OCI-LY1 (cell line): ENCODE results near the gene DTWD1.
"Not testable (repeated sequence)": the region's sequence is repeated elsewhere in the genome, so short reads cannot be mapped to it uniquely, and the experiment has no call there.

ENCODE experiments used
- H2AFZ ChIP-seq: fragments of 200-600 bp; sonication (generic), shearing (Covaris generic); 2 replicates; pipeline ENCODE4 v1.6.0; 2014; ENCODE audit warnings: antibody characterized with exemption, mild to moderate bottlenecking, low read length
- H3F3A ChIP-seq: fragments of 200-600 bp; sonication (generic), shearing (Covaris generic); 2 replicates; pipeline ENCODE4 v1.6.0; 2014; ENCODE audit warnings: mild to moderate bottlenecking, antibody characterized with exemption, low read length, moderate library complexity; ENCODE audit not compliant: insufficient read depth
- H3K27ac ChIP-seq: fragments of 200-600 bp; sonication (generic); 2 replicates; pipeline ENCODE4 v1.5.1; 2014; ENCODE audit warnings: low read length, mixed run types, mild to moderate bottlenecking, low read depth; ENCODE audit not compliant: poor library complexity, severe bottlenecking
- H3K27me3 ChIP-seq: fragments of 200-600 bp; sonication (generic); 2 replicates; pipeline ENCODE4 v1.6.0; 2014; ENCODE audit warnings: antibody characterized with exemption, mild to moderate bottlenecking, low read length, moderate library complexity; ENCODE audit not compliant: insufficient read depth
- H3K36me3 ChIP-seq: fragments of 200-600 bp; sonication (generic); 2 replicates; pipeline ENCODE4 v1.6.1; 2014; ENCODE audit warnings: mild to moderate bottlenecking, antibody characterized with exemption, low read length, moderate library complexity, mixed read lengths; ENCODE audit not compliant: insufficient read depth
- H3K4me1 ChIP-seq: fragments of 200-600 bp; sonication (generic); 2 replicates; pipeline ENCODE4 v1.5.1; 2014; ENCODE audit warnings: mild to moderate bottlenecking, low read length, moderate library complexity; ENCODE audit not compliant: insufficient read depth, severe bottlenecking
- H3K4me2 ChIP-seq: fragments of 200-600 bp; sonication (generic), shearing (Covaris generic); 2 replicates; pipeline ENCODE4 v1.6.1; 2014; ENCODE audit warnings: low read length
- H3K4me3 ChIP-seq: fragments of 200-600 bp; sonication (generic); 2 replicates; pipeline ENCODE4 v1.5.1; 2014; ENCODE audit warnings: low read length, low read depth, mild to moderate bottlenecking, mixed read lengths; ENCODE audit not compliant: poor library complexity, severe bottlenecking
- H3K79me2 ChIP-seq: fragments of 200-600 bp; shearing (Covaris generic); 2 replicates; pipeline ENCODE4 v1.6.1; 2016; ENCODE audit warnings: mixed run types, low read length, mixed read lengths; ENCODE audit not compliant: insufficient read depth
- H3K9ac ChIP-seq: fragments of 200-600 bp; sonication (generic), shearing (Covaris generic); 2 replicates; pipeline ENCODE4 v1.6.1; 2014; ENCODE audit warnings: mild to moderate bottlenecking, low read length, mixed read lengths
- H3K9me2 ChIP-seq: fragments of 200-600 bp; sonication (generic), shearing (Covaris generic); 2 replicates; pipeline ENCODE4 v1.6.1; 2014; ENCODE audit warnings: low read depth, mild to moderate bottlenecking, low read length, mixed read lengths
- H3K9me3 ChIP-seq: fragments of 200-600 bp; shearing (Covaris generic); 2 replicates; pipeline ENCODE4 v1.6.1; 2014; ENCODE audit warnings: low read length, mixed read lengths
- H4K20me1 ChIP-seq: fragments of 200-600 bp; sonication (generic), shearing (Covaris generic); 2 replicates; pipeline ENCODE4 v1.6.0; 2016; ENCODE audit warnings: mild to moderate bottlenecking, low read length; ENCODE audit not compliant: insufficient read depth
- EZH2 ChIP-seq: fragments of 200-600 bp; sonication (generic), shearing (Covaris generic); IDR thresholded peaks from 2 replicates; pipeline ENCODE4 v1.8.0; 2017; ENCODE audit warnings: borderline replicate concordance, mixed run types, mild to moderate bottlenecking, antibody characterized with exemption, low read length, moderate library complexity, mixed read lengths
- TF ChIP-seq, protein P1 (sequence below): fragments of 200-600 bp; sonication (generic), shearing (Covaris generic); IDR thresholded peaks from 2 replicates; pipeline ENCODE4 v1.5.1; 2017; ENCODE audit warnings: mild to moderate bottlenecking, antibody characterized with exemption, low read length, moderate library complexity, mixed read lengths

Gene DTWD1

DNA sequence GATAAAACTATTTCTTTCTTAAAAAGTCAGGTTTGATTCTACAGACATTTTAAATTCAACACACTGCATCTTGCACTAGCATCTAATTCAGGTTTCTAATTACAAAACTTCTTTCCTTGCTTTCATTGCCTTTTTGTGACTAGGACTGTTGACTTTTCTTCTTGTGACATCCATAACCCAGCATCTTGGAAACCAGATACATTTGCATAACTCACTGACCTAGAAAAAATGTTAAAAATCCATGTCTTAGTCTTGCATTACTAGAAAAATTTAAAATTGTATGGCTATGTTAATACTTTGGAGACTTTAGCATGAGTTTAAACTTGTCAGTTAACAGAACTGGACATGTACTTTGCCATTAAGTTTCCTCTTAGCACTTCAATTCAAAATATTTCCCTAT is 72.7 kb downstream of the DTWD1 start:
- Histone ChIP-seq H3K9me3 (no peaks in the 10 kb centered on the region), H3K4me3 (no peak overlapping the region), H4K20me1 (no peaks in the 10 kb centered on the region), H3K27me3 (no peaks in the 10 kb centered on the region), H3K79me2 (no peaks in the 10 kb centered on the region), H3K9ac (no peak overlapping the region), H3K9me2 (no peaks in the 10 kb centered on the region), H3K36me3 (no peaks in the 10 kb centered on the region), H2AFZ (no peak overlapping the region), H3K4me2 (no peak overlapping the region), H3F3A (no peaks in the 10 kb centered on the region), H3K4me1 (no peaks in the 10 kb centered on the region), H3K27ac (no peak overlapping the region)
- TF ChIP-seq EZH2 = no peak
- TF ChIP-seq, protein P1, sequence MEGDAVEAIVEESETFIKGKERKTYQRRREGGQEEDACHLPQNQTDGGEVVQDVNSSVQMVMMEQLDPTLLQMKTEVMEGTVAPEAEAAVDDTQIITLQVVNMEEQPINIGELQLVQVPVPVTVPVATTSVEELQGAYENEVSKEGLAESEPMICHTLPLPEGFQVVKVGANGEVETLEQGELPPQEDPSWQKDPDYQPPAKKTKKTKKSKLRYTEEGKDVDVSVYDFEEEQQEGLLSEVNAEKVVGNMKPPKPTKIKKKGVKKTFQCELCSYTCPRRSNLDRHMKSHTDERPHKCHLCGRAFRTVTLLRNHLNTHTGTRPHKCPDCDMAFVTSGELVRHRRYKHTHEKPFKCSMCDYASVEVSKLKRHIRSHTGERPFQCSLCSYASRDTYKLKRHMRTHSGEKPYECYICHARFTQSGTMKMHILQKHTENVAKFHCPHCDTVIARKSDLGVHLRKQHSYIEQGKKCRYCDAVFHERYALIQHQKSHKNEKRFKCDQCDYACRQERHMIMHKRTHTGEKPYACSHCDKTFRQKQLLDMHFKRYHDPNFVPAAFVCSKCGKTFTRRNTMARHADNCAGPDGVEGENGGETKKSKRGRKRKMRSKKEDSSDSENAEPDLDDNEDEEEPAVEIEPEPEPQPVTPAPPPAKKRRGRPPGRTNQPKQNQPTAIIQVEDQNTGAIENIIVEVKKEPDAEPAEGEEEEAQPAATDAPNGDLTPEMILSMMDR = no peak

DNA sequence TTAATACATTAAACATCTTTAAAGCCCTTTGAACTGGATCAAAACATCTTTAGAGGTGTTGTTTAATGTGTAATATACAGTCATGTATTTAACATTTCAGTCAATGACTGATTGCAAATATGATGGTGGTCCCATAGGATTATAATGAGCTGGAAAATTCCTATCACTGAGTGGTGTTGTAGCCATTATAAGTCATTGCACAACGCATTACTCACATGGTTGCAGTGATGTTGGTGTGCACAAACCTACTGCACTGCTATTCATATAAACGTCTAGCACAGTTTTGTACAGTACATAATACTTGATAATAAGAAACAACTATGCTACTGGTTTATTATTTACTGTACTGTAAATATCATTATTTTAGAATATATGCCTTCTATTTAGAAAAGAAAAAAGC is 75.6 kb downstream of the DTWD1 start:
- no peaks in the 10 kb centered on the region for H3K79me2 ChIP-seq
- H2AFZ ChIP-seq = no peak overlapping the region
- H3K27me3 ChIP-seq = no peaks in the 10 kb centered on the region
- H3K9ac ChIP-seq = no peak overlapping the region
- no peaks in the 10 kb centered on the region for H3F3A ChIP-seq
- no peaks in the 10 kb centered on the region for H3K9me3 ChIP-seq
- H3K4me3 ChIP-seq = no peak overlapping the region
- H3K27ac ChIP-seq = no peak overlapping the region
- H4K20me1 ChIP-seq = no peaks in the 10 kb centered on the region
- H3K36me3 ChIP-seq = no peaks in the 10 kb centered on the region
- no peak overlapping the region for H3K4me2 ChIP-seq
- TF ChIP-seq, protein P1 = no peak
- no peak for TF ChIP-seq EZH2
- H3K4me1 ChIP-seq = no peaks in the 10 kb centered on the region
- H3K9me2 ChIP-seq = no peaks in the 10 kb centered on the region

DNA sequence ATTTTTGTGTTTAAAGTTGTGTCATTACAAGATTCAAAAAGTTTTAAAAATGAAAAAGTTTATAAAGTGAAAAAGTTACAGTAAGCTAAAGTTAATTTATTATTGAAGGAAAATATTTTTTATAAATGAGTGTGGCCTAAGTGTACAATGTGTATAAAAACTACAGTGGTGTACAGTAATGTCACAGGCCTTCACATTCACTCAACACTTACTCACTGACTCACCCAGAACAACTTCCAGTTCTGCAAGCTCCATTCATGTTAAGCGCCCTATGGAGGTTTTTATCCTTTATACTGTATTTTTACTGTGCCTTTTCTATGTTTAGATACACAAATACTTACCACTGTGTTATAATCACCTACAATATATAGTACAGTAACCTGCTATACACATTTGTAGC is 76.3 kb downstream of the DTWD1 start:
- no peaks in the 10 kb centered on the region for H3K79me2 ChIP-seq
- H3K9ac ChIP-seq = no peak overlapping the region
- no peaks in the 10 kb centered on the region for H3K9me3 ChIP-seq
- H3K4me2 ChIP-seq = no peak overlapping the region
- no peaks in the 10 kb centered on the region for H3K9me2 ChIP-seq
- H3K27ac ChIP-seq = no peak overlapping the region
- H3K4me1 ChIP-seq = no peaks in the 10 kb centered on the region
- H3K4me3 ChIP-seq = no peak overlapping the region
- no peaks in the 10 kb centered on the region for H4K20me1 ChIP-seq
- TF ChIP-seq, protein P1 = no peak
- TF ChIP-seq EZH2 = no peak
- H3F3A ChIP-seq = no peaks in the 10 kb centered on the region
- H3K27me3 ChIP-seq = no peaks in the 10 kb centered on the region
- no peaks in the 10 kb centered on the region for H3K36me3 ChIP-seq
- no peak overlapping the region for H2AFZ ChIP-seq

DNA sequence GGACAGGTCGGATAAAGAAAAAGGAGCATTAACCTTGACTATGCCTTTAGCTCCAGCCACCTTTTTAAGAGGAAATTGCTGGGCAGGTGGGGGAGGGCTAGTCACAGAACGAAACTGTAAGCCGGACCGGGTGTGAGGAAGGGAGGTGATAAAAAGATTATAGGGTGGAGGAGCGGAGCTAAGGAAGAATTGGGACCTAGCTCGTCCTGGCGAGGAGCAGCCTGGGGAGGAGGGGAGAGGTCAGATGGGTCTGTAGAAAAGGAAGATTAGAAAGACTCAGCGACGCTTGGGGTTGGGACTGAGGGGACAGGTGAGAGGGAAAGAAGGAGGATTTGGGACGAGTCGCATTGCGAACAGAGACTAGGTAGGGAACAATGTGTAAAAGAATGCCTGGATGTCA is 82.1 kb downstream of the DTWD1 start:
- not testable (repeated sequence) for H3K79me2 ChIP-seq

More for the DNA sequence above, 82.1 kb downstream of the DTWD1 start:
- H3K9me2 ChIP-seq, H3K36me3 ChIP-seq, H4K20me1 ChIP-seq, H3K27me3 ChIP-seq, H2AFZ ChIP-seq, H3K9me3 ChIP-seq, H3K4me3 ChIP-seq, H3K4me2 ChIP-seq, H3F3A ChIP-seq, H3K9ac ChIP-seq, H3K4me1 ChIP-seq, H3K27ac ChIP-seq: not testable (repeated sequence)
